ENCODE data around the gene TTC1. TPM values are rescaled to one million over a fixed set of nuclear protein-coding genes. Genes with fewer than 3 reads are reported as not detected.

Gene TTC1
- 44.0 and 54.8 TPM in 2 replicates for total RNA-seq

DNA sequence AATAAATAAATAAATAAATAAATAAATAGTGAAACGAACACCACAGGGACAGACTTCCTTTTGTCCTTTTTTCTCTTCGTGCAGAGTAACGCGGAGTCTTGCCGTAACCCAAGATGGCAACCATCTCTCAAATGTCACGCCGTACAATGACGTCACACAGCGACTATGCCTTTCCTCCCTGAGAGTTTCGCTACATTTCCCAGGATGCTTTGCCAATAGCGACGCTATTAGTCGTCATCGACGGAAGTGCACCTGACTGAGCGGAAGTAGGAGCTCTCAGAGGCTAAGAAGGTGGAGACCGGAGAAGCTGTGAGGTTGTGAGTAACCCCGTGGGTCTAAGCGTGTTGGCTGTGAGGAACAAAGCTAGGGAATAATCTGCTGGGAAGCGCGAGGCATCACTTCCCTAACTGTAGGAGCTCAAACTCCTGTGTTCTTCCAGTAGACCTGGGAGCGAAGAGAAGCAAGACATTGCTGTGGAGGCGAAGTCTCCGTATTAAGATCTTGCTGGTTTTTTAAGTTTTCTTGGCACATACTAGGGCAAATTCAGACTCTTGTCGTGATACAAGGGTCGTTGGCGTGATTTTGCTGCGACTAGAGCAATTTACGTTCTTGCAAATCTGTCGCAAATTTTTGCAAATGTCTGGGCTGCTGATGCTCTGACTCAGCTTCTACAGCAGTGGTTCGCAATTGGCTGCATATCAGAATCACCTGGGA lies at the start of gene TTC1:
Gene TTC1, plus strand, starts transcription at position 263 of the 714 bp plus-strand sequence. CDS start 1,390 bp downstream, outside the sequence.

Other genes starting within 250 kb of the TTC1 start
- gene ADRA1B, start 92.7 kb upstream of the TTC1 start, total RNA-seq: under 0.01 and 0.25 TPM in 2 replicates
- gene PWWP2A, start 110.3 kb downstream of the TTC1 start, total RNA-seq: 20.1 and 21.5 TPM in 2 replicates
- not detected in 2 replicates for gene FABP6, start 220.4 kb downstream of the TTC1 start, total RNA-seq

All from aortic smooth muscle cell (primary cell).